GM19025 (cell line): ENCODE data around the gene MED12L.
"Not testable (repeated sequence)": the region's sequence is repeated elsewhere in the genome, so short reads cannot be mapped to it uniquely, and the experiment has no call there.

Experiments
- ATAC-seq: cut with Tn5 transposase; IDR thresholded peaks from one replicate; pipeline ENCODE4 v1.9.1; 2021; ENCODE audit warnings: mild to moderate bottlenecking, low read depth, moderate library complexity; ENCODE audit not compliant: unreplicated experiment

Gene MED12L

GRCh38 chr3:151351219-151351618 is 265.8 kb downstream of the MED12L start:
- peak; percentile 52 for ATAC-seq

DNA sequence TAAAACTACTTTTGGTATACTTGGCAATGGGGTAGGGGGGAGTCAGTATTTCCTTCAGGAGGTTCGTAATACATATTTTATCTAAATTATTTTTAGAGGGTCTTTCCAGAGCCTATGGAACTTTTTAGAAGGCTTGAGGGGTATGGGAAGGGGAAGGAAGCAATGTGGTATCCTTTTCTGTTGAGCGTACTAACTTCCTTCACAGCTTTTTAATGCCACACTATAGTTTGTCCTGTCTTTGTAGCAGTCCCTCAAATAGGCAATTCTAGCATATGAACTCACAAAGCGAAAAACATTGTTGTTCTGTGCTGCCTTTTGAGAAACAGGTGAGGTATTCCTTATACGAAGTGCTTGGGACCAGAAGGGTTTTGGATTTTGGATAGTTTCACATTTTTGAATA is 266.2 kb downstream of the MED12L start:
- no peak for ATAC-seq

- no peak for ATAC-seq
These were observed 271.5 kb downstream of the MED12L start for GRCh38 chr3:151356794-151357462.

DNA sequence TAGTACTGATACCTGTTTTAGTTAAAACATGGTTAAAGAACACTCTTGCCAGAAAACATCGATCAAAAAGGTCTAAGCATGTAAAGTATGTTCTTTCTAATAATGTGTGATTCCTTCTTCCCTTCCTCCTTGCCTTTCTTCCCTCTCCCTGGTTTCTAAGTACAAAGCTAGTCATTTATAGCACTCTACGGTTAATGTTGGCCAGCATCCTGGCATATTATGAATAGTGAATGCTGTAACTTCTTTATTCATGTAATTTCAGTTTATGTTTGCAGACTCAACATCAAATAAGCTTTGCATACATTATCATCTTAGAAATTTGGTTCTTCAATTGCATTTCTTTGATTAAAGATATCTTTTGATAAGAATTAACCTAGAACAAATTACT is 272.0 kb downstream of the MED12L start:
- ATAC-seq, result no peak

GRCh38 chr3:151362751-151363174 is 277.3 kb downstream of the MED12L start:
- no peak for ATAC-seq

GRCh38 chr3:151366993-151367392 is 281.5 kb downstream of the MED12L start:
- ATAC-seq, result no peak

DNA sequence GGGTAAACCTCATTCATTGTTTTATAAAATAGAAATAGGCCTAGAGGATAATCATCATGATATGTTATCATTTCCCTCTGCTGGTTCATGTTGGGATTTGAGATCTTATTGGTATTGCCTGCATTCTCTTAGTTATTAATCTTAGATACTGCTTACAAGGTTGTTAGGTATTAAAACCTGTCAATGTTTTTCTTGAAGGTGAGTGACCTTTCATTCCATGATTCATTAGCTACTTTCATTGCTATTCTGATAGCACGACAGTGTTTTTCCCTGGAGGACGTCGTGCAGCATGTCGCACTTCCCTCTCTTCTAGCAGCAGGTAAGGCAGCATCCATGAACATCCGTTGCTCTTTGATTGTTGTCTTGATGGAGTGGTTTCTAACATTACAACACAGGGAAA is 282.0 kb downstream of the MED12L start:
- no peak for ATAC-seq

- no peak for ATAC-seq
These were observed 286.1 kb downstream of the MED12L start for GRCh38 chr3:151371526-151371925.

DNA sequence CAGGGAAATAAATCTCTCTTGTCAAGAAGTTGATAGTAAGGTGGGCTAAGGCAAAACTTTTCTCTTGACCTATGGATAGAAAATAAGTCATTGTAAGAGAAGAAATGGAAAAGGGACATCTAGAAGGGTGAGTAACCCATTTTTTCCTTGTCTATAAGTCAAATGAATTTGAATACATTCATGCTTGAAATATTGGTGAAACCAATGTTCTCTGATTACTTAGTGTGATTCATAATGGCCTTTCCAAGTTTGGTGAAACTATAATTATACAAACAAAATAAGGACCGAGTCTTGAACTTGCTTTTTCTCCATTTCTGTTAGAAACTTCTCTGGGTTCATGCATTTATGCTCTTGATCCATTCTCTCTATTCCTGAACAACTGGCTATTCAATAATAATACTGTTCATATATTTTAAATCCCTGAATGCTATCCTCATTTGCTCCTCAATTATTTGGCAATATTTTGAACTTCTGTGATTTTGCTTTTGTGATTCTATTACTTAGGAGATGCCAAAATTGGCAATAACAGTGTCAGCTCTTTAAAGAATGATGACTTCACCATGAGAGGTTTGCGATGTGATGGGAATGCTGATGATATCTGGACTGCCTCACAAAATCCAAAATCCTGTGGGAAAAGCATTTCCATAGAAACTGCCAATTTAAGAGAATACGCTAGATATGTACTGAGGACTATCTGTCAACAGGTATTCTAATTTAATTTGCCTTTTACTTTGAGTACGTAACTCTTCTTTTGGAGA is 286.8 kb downstream of the MED12L start:
- ATAC-seq, result no peak

- ATAC-seq, result peak; percentile 54
These were observed 292.4 kb downstream of the MED12L start for GRCh38 chr3:151377768-151378385.

- ATAC-seq, result no peak
These were observed 293.7 kb downstream of the MED12L start for GRCh38 chr3:151379083-151379734.

DNA sequence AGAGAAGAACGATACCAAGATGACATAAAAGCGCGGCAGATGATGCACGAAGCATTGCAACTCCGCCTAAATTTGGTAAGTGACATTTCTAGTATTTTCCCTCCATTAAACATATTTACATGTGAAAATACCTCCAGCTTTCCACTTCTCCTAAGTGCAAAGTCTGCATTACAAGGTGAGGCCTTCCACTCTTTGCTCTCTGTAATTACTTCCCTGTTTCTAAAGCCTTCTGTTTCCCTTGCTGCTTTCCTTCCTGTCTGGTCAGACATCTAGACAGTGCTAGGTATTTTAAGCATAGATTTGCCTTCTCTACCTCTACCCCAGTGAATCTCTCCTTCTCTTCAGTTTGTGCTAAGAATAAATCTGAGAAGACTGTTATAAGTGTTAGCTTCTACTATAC is 297.2 kb downstream of the MED12L start:
- ATAC-seq, result no peak

DNA sequence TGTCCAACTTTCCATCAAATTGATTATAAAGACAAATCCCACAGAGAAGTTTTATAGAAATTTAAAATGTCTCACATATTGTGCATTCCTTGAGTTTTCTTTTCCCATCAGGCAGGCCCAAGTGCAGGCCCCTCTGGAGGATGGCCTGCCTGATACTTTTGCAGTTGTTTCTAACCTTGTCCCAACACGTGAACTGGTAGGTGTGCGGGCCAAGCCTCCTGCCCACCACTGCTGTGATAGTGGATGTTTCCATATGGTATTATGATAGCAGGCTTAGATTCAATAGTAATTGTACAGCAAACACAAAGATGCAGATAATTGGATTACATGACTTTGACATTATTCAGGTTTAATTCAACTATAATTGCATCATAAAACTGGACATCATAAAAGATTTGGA is 297.6 kb downstream of the MED12L start:
- no peak for ATAC-seq

- peak; percentile 43 for ATAC-seq
These were observed 298.5 kb downstream of the MED12L start for GRCh38 chr3:151383956-151384355.

DNA sequence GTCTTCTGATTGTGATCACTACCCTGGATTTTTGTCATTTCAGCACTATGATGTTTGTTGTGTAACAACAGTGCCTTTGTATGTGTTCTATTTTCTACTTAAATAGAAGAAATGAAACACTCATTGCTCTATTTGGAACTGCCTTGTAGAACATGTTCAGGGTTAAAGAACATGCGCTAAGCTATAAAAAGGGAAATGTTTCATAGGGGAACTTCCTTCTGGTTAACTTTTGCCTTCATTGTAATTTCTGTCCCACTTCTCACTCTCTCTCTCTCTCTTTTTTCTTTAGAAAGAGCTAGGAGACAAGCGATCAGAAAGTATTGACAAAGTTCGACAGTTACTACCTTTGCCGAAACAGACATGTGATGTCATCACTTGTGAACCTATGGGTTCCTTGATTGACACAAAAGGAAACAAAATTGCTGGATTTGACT is 299.3 kb downstream of the MED12L start, which contains the start of gene P2RY12:
TSS of gene P2RY12 (minus strand) at position 13 of the 434 bp plus-strand sequence. CDS start 45,908 bp downstream, outside the sequence.
- ATAC-seq, result peak; percentile 28

DNA sequence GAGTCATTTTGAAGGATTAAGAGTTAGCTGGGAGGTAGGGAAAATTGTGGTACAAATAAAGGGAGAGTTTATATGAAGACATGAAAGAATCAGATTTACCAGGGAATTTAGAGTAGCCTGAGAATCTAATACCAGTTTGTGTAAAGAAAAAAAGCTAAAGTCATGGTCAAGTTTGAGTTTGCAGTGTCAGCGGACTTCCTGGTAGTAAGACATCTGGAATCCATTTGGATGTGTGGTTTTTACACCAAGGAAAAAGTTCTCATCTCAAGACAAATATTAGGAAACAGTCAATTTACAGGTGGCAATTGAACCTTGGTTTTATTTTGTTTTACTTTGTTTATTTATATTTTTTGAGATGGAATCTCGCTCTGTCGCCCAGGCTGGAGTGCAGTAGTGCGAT is 300.6 kb downstream of the MED12L start:
- no peak for ATAC-seq

DNA sequence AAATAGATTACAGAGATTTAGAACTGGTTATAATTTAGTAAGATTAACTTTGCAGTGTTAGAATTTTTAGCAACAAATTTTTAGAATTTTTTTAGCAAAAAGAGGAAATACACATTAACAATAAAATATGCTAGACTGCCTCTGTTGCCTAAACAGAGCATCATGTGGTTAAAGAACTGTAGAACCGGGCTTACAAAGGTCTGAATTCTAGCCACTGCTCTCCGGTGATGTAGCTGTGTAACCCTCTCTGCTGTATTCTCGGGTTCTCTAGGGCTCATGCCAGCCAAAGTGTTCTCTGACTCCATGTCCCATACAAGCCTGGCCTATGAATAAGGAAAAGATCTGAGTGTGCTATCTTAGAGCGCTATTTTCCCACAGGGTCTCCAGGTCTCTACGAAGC is 302.0 kb downstream of the MED12L start:
- ATAC-seq, result no peak

DNA sequence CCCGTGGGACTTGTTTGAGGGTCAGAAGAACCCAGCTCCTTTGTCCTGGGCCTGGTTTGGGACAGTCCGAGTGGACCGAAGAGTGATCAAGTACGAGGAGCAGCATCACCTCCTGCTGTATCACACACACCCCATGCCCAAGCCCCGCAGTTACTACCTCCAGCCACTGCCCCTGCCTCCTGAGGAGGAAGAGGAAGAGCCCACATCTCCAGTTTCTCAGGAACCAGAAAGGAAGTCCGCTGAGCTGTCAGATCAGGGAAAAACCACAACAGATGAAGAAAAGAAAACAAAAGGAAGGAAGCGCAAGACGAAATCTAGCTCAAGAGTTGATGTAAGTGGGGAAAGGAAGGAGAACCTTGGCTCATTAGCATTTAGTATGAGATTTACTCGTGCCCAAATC is 302.4 kb downstream of the MED12L start:
- ATAC-seq, result no peak

DNA sequence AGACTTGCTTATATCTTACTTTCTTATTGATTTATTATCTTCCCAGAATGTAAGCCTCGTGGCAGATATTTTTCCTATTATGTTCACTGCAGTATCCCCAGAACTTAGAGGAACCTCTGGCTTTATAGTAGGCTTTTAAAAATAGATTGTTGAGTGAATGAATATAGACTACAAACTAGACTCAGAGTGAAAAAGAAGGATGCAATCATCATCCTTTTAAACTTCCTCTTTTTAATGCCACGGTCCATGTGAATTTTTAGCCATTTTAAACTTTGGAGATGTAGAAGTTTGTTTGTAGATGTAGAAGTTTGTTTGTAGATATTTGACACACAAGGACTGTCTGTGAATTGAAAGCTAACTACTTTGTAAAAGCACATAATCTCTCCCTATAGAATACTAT is 306.3 kb downstream of the MED12L start:
- ATAC-seq, result no peak

- ATAC-seq, result not testable (repeated sequence)
These were observed 306.7 kb downstream of the MED12L start for GRCh38 chr3:151392191-151392590.
